IPS DF 19.7 (cell line): ENCODE data around the gene TRRAP.

Experiments used
- DNase-seq: peaks from one replicate; pipeline ENCODE4 v3.0.0-alpha.2; 2013; ENCODE audit warnings: low read depth, low spot score

Gene TRRAP

DNA sequence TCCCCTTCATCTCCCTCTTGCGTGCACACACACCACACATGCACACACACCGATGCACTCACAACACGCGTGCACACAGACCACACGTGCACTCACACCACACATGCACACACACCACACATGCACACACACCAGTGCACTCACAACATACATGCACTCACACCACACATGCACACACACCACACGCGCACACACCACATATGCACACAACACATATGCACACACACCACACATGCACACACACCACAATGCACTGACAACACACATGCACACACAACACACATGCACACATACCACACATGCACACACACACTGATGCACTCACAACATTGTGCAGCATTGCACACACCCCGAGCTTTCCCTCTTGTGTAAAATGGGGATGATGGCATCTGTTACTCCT lies 68.1 kb downstream of the TRRAP start:
- DNase-seq, result no peak

DNA sequence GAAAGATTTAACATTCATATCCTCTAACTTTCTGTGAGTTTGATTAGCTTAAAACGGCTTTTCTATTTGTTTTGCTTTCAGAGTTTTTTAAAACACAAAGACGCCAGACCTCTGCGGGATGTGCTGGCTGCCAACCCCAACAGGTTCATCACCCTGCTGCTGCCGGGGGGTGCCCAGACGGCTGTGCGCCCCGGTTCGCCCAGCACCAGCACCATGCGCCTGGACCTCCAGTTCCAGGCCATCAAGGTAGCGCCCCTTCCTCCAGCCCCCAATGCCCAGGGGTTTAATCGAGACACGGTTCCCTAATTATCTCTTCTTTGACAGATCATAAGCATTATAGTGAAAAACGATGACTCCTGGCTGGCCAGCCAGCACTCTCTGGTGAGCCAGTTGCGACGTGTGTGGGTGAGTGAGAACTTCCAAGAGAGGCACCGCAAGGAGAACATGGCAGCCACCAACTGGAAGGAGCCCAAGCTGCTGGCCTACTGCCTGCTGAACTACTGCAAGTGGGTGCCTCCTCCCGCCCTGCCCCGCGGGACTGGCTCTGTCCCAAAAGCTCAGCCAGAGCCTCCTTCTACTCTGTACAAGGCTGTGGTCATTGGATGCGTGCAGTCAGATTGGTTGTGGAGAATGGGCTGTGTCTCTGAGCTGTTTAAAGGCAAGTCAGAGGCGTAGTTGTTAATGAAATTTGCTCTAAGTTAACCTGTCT lies 71.2 kb downstream of the TRRAP start:
- DNase-seq, result no peak

DNA sequence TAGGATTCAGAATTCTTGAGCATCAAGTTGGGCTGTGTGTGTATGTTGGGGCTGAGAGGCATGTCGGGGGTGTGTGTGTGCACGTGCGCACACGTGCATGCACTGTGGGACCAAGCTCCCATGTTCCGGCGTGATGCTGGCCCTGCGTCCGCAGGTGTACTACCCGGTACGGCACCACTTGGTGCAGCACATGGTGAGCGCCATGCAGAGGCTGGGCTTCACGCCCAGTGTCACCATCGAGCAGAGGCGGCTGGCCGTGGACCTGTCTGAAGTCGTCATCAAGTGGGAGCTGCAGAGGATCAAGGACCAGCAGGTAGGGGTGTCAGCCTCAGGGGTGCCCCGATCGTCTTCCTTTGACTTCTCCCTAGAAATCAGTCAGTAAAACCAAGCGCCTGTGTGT lies 77.7 kb downstream of the TRRAP start:
- no peak for DNase-seq

DNA sequence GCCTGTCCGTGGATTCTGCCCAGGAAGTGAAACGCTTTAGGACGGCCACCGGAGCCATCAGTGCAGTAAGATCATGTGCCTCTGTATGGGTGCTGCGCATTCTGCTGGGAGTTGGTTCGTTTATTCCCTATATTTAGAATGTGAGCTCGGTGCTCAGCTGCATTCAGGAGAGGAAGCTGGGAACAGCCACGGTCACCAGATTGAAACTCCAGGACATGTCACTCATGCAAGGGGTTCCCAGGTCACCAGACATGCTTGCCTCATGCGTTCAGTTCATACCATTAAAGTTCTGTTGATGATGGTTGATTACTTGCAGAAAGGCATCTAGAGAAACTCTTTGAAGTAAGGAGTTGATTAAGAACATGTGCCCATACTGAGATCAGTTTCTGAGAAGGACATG lies 78.1 kb downstream of the TRRAP start:
- no peak for DNase-seq

DNA sequence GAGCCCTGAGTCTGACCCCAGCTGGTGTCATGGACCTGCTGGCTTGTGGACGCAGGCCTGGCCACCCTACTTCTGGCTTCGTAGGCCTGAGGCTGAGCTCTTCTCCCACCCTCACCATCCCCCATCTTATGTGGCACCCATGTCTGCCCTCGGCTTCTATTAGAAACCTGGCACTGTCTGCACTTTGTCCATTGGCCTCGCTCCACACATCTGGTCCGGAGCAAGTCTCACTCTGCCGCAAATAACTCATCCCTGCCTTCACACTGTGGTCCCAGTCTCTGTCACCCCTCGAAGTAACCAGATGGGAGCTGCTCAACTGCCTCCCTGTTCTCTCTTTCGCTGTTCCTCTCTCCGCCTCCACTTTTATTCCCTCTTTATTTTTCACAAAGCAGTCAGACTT lies 78.6 kb downstream of the TRRAP start:
- no peak for DNase-seq

DNA sequence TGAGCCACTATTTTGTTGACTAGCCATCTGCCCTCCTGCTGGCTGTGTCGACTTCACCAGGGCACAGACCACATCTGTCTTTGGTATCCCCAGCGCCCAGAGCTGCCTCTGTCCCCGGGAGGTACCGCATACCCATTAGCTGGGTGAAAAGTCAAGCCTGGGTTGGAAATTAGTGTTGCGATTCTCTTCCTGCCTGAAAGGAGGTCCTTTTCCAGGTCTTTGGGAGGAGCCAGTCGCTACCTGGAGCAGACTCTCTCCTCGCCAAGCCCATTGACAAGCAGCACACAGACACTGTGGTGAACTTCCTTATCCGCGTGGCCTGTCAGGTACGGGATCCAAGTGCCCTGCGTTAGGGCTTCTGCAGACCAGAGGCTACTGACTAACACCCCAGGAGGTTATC lies 79.4 kb downstream of the TRRAP start:
- DNase-seq, result no peak

DNA sequence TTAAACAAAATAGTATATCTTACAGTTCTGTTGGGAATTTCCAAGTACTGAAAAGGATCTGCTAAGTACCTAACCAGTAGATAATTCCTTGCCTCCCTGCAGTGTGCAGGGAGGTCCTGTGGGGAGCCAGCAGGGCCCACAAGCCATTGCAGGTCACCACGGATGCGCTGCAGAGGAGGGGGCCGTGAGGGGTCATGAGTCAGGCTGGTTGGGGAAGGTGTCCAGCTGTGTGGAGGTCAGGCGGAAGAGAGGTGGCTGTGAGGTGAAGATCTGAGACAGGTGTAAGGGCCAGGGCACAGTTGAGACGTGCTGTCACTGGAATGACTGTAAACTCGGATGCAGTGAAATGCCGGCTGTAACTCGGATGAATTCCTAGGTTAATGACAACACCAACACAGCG lies 80.6 kb downstream of the TRRAP start:
- no peak for DNase-seq

DNA sequence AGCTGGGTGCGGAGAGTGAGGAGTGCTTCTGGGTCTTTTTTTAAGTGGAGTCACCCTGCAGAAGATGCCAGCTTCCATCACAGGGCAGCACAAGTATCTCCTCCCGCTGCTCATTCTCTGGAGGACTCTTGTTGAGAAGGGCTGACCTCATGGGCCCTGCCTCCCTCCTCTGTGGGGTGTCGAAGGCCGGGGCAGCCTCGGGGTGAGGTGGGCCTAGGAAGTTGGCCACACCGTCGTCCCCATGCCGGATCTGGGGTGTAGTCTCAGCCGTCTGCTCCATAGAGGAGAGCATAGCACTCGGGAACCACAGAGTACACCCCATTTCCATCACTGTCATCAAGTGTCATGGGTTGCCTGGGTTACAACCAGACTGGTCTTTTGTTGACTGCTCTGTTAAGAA lies 85.0 kb downstream of the TRRAP start:
- no peak for DNase-seq

DNA sequence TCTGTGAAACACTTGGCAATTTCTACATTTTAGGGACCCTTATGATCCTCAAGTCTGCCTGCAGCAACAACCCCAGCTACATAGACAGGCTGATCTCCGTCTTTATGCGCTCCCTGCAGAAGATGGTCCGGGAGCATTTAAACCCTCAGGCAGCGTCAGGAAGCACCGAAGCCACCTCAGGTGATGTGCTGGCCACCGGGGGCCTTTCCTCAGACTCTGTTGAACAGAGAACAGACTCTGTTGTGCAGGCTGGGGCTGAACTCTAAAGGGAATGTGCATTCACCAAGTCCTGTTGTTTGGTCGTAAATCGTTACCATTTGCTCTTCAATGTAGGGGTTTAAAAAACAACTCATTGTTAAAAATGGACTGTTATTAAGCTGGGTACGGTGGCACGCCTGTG lies 86.3 kb downstream of the TRRAP start:
- no peak for DNase-seq

DNA sequence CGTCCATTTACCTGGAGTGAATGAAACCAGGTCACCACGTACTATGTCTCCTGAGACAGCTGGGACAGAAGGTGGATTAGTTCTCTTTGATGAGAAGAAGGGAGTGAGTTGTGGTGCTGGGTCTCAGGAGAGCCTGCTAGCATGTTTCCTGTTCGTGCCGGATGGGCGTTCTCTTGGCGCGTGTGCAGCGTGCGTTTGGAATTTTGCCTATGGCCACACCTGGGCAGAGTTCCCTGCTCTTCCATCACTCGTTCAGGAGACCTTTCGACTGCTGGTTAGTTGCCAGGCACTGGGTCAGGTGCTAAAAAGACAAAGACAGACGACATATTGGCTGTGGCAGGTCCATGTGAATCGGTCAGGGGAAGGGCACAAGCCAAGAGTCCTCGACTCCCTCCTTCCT lies 90.3 kb downstream of the TRRAP start:
- DNase-seq, result no peak

DNA sequence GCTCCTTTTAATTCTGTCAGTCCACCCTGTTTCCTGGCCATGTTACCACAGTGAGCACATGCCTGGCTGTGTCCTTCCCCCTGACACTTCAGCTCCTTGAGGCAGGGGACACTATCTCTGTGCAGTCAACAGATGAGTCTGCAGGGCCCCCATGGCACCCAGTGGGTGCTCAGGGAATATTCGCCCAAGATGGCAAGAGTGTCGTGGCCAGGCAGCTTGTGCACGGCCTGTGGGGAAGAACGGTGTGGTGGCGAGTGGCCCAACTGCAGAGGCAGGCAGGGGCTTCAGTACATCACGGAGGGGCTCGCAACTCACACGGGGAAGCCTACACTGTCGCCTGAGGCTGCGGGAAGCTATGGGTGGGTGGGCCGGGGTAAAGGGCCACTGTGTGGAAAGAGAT lies 91.1 kb downstream of the TRRAP start:
- DNase-seq, result no peak

DNA sequence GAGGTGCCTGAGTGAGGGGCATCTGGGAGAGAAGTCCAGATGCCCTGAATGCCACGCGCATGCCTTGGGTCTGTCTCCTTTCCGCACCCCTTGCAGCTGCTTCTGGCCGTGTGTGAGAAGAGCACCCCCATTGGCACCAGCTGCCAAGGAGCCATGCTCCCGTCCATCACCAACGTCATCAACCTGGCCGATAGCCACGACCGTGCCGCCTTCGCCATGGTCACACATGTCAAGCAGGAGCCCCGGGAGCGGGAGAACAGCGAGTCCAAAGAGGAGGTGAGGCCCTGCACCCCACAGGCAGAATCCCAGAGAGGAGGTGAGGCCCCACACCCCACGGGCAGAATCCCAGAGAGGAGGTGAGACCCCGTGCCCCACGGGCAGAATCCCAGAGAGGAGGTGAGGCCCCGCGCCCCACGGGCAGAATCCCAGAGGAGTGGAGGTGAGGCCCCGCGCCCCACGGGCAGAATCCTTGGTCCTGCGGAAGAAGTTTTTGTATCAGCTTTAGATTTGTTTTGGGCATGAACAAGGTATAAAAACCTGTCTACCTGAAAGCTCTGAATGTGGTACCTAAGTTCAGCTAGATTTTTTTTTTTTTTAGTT lies 91.8 kb downstream of the TRRAP start:
- DNase-seq, result no peak

DNA sequence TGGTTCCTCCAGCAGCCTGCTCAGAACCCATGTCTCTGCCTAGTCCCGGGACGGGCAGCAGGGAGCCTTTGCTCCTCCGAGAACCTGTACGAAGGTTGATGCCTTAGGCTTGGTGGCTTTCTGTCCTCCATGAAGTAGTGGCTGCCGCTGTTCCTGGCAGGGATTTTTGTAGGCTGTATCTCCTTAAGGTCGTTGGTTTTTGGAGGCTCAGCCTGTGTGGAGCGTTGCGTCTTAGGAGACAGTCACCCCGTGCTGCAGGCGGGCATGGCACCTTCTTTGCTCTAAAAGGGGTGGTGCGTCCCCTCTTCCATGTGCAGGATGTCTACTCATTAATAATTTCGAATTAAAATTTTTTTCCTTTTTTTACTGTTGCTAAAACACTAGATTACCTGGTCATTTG lies 92.5 kb downstream of the TRRAP start:
- DNase-seq, result no peak

DNA sequence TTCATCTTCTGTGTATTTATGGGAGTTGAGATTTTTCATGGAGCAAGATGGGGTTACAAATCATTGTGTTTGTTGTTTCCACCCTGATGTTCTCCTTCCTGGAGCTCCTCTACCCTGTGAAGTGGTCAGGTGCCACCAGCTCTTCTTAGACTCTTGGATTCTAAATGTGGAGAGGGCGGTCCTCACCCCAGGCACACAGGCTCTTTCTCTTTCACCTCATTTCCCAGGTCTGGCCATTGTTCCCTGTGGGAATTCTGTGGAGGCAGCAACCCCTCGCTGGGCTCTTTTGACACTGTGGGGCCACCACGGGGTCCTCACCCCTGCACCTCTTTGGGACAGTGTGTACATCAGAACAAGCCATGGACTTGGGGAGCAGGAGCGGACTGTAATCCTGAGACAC lies 95.9 kb downstream of the TRRAP start:
- no peak for DNase-seq

DNA sequence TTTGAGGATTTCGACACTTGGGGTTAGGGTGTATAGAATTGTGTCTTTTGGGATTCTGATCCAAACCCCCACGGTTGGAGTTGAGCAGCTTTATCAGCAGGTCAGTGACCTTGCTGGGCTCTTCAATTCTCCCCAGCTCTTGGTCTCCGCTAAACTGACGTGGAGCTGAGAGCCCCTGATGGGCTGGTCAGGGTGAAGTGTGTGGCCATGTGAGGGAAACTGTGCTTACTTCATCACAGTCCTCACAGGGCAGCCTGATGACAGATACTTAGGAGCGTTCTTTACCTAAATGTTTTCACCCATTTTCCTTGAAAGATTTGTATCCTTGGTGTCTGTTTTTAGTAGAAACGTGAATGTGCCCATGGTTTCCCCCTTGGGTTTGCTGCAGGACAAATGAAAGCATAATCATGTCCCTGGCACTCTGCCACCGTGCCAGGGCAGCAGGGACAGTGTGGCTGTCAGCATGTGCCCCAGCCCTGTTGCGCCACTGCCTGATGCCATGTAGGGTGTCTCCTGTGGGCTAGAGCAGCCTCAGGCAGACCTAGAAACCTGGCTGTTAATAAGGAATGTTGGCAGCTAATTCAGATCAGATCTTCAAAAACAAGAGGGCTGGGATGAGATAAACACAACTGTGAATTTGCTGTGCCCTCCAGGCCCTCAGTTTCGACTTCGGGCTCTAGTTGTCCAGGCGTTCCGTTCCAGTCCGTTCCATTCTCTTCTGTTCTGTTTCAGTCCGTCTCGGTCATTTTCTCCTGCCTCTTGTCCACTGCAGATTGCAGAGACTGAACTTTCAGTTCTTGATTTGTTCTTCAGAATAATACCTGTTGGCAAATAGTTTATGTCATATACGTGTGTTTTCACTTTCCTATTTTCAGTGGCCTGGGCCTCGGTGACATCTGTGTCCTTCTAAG lies 96.8 kb downstream of the TRRAP start:
- no peak for DNase-seq

DNA sequence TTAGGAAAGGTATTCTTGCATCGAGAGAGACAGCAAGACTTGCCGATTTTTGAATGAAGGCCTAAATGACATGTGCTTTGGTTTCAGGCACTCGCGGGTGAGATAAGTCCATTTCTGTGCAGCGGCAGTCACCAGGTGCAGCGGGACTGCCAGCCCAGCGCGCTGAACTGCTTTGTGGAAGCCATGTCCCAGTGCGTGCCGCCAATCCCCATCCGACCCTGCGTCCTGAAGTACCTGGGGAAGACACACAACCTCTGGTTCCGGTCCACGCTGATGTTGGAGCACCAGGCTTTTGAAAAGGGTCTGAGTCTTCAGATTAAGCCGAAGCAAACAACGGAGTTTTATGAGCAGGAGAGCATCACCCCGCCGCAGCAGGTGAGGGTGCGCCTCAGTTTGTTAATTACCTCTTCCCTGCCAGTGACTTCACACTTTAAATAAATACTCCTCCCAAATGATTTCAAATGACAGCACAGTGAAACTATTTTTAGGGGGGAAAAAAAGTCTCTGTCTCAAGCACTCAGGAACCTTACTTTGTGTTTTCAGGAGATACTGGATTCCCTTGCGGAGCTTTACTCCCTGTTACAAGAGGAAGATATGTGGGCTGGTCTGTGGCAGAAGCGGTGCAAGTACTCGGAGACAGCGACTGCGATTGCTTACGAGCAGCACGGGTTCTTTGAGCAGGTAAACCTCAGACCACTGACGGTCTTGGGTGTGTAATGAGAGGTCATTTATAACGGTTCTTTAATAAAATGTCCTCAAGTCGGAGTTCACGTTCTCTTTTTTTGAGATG lies 98.3 kb downstream of the TRRAP start:
- no peak for DNase-seq

DNA sequence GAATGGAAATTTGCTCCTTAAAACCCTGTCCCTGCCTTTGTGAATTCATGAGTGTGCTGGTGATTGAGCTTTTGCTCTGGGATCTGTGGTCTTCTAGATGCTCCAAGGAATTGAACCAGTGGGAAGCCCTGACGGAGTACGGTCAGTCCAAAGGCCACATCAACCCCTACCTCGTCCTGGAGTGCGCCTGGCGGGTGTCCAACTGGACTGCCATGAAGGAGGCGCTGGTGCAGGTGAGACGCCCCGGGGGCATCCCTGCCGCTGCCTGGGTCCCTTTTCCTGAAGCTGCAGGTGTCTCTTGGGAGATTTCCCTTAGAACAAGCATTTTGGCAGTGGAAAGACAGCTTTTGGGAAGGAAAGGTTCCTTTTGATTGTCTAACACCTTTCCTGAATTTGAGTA lies 100.3 kb downstream of the TRRAP start:
- DNase-seq, result no peak

DNA sequence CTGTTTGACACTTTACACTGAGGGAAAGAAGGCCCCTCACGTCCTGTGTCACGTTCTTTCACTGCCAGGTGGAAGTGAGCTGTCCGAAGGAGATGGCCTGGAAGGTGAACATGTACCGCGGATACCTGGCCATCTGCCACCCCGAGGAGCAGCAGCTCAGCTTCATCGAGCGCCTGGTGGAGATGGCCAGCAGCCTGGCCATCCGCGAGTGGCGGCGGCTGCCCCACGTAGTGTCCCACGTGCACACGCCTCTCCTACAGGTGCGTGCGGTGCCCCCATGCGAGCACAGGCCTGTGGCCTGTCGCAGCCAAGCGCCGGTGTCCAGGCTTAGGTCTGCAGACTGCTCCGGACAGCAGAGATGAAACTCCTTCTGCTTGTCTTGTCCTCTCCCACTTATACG lies 103.4 kb downstream of the TRRAP start:
- DNase-seq, result no peak

DNA sequence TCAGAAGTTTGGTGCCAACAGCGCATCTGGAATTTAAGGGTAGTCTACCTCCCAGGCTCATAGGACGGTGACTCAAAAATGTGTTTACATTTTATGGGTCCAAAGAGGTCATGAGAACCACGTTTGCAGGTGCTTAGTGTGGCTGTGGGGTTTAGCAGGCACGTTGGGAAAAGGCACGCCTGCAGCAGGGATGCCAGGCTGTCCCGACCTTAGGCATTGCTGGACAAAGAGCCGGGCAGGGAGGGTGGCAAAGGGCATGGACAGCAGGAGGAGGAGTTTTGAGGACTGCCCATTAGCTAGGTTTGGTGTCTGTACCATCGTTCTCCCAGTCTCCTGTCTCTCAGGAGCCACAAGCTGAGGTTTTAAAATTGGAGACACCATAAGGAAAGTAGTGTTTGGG lies 104.4 kb downstream of the TRRAP start:
- no peak for DNase-seq

DNA sequence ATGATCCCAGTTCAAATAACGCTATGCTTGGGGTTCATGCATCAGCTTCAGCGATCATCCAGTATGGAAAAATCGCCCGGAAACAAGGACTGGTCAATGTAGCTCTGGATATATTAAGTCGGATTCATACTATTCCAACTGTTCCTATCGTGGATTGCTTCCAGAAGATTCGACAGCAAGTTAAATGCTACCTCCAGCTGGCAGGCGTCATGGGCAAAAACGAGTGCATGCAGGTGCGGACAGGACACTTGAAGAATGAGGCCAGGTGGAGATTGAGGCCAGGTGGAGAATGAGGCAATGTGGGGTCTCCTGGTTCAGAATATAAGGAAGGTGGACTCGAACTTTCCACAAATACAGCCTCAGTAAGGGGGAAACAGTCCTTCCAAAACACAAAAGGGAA lies 105.8 kb downstream of the TRRAP start:
- DNase-seq, result no peak

DNA sequence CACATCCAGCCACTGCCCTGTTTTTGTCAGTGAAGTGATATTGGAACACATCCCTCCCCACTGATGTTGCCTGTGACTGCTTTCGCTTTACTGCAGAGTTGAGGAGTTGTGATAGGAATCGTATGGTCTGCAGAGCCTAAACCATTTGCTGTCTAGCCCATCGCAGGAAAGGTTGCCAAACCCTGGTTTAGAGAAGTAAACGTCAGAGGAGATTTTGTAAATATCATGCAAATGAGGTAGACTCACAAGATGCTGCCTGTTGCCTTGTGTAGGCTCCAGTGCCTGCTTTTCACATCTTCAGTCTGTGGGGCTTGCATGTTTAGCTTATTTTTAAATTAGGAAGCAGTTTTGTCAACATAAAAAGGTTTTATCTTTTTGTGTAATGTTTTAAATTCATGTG lies 107.1 kb downstream of the TRRAP start:
- DNase-seq, result no peak

DNA sequence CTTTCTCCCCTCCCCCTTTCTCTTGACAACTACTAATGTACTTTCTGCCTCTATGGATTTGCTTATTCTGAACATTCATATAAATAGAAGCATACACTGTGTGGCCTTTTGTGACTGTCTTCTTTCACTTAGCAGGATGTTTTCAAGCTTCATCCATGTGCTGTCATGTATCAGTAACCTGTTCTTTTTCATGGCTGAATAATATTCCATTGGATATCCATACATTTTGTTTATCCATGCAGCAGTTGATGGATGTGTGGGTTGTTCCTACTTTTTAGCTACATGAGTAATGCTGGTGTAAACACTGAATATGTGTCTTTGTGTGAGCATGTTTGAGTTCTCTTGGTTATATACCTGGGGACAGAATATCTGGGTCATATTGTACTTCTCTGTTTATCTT lies 107.6 kb downstream of the TRRAP start:
- no peak for DNase-seq
